Endometrium (tissue), 2 donors: ENCODE measurements around the gene DNALI1.
"Not testable (repeated sequence)": the region's sequence is repeated elsewhere in the genome, so short reads cannot be mapped to it uniquely, and the experiment has no call there.

Source experiments
- FAIRE-seq: peaks from 2 replicates; lab custom pipeline; 2012; peaks lifted over from hg19 to GRCh38; lab: Jason Lieb, UNC
- donor health status: control.
- donor health status: control.

The DNALI1 gene

GRCh38 chr1:37556712-37557196 lies at the start of gene DNALI1:
Gene DNALI1 (plus strand): TSS chr1:37556940. CDS start chr1:37556995, 55 bp downstream.
- no peak for FAIRE-seq

- no peak for FAIRE-seq
Observed at GRCh38 chr1:37509181-37509580, 47.6 kb upstream of the DNALI1 start.

- no peak for FAIRE-seq
Observed at GRCh38 chr1:37513795-37514349, 42.9 kb upstream of the DNALI1 start.

- FAIRE-seq, result no peak
Observed at GRCh38 chr1:37514350-37515184, 42.2 kb upstream of the DNALI1 start, which contains the start of gene MEAF6. Gene MEAF6 (minus strand): TSS chr1:37514766. CDS start chr1:37514746, 20 bp downstream.

- FAIRE-seq, result no peak
Observed at GRCh38 chr1:37515185-37516034, 41.3 kb upstream of the DNALI1 start.

- FAIRE-seq, result no peak
Observed at GRCh38 chr1:37517569-37517968, 39.2 kb upstream of the DNALI1 start.

- FAIRE-seq, result not testable (repeated sequence)
Observed at GRCh38 chr1:37518241-37518640, 38.5 kb upstream of the DNALI1 start.

- not testable (repeated sequence) for FAIRE-seq
Observed at GRCh38 chr1:37518929-37519328, 37.8 kb upstream of the DNALI1 start.

- FAIRE-seq, result no peak
Observed at GRCh38 chr1:37519613-37520012, 37.1 kb upstream of the DNALI1 start.

- FAIRE-seq, result not testable (repeated sequence)
Observed at GRCh38 chr1:37529888-37530287, 26.9 kb upstream of the DNALI1 start.

GRCh38 chr1:37532418-37533156 lies 24.2 kb upstream of the DNALI1 start:
- not testable (repeated sequence) for FAIRE-seq

- no peak for FAIRE-seq
Observed at GRCh38 chr1:37533317-37534093, 23.2 kb upstream of the DNALI1 start.

- no peak for FAIRE-seq
Observed at GRCh38 chr1:37537378-37537777, 19.4 kb upstream of the DNALI1 start.

- not testable (repeated sequence) for FAIRE-seq
Observed at GRCh38 chr1:37539154-37539553, 17.6 kb upstream of the DNALI1 start.

GRCh38 chr1:37540036-37540785 lies 16.5 kb upstream of the DNALI1 start:
- FAIRE-seq, result no peak

- no peak for FAIRE-seq
Observed at GRCh38 chr1:37544530-37544929, 12.2 kb upstream of the DNALI1 start.

GRCh38 chr1:37545019-37545418 lies 11.7 kb upstream of the DNALI1 start:
- no peak for FAIRE-seq

- no peak for FAIRE-seq
Observed at GRCh38 chr1:37549341-37549740, 7.4 kb upstream of the DNALI1 start.

- FAIRE-seq, result no peak
Observed at GRCh38 chr1:37553598-37553926, 3.2 kb upstream of the DNALI1 start.
